B cell (primary cell): ENCODE data around the gene DMPK. TPM values are rescaled to one million over a fixed set of nuclear protein-coding genes. Genes with fewer than 3 reads are reported as not detected.
A peak's percentile ranks its signal among the peaks of the same experiment; 100 is the strongest.

ENCODE experiments used
- ATAC-seq: fragments of 200-7000 bp; cut with Tn5 transposase; one replicate; pipeline ENCODE4 v1.10.0; 2021; ENCODE audit warnings: low read depth, mild to moderate bottlenecking, moderate number of reproducible peaks, moderate library complexity
- CTCF ChIA-PET: fragments of 350-600 bp; sonication (Branson Sonifier 250); formaldehyde crosslinking; loops from one replicate; lab custom pipeline; 2021; ENCODE audit warnings: antibody characterized with exemption, inconsistent platforms; lab: Charles Lee
- POLR2A ChIA-PET: fragments of 350-600 bp; sonication (Branson Sonifier 250); formaldehyde crosslinking; loops from one replicate; lab custom pipeline; 2021; ENCODE audit warnings: antibody characterized with exemption; lab: Charles Lee
- DNase-seq: peaks from one replicate; pipeline ENCODE4 v3.0.0; 2013
- H2AFZ ChIP-seq: 2 replicates; pipeline ENCODE4 v1.6.1; 2012; ENCODE audit warnings: mild to moderate bottlenecking, low read depth, low read length; ENCODE audit not compliant: insufficient read depth, poor library complexity, severe bottlenecking
- H3K27ac ChIP-seq, 2 donors: 1 replicate in 1 of 2; 2 replicates in 1 of 2; pipeline ENCODE4 v1.5.1; 2012 to 2013; ENCODE audit warnings: low read length in 2 of 2, mild to moderate bottlenecking in 2 of 2, moderate library complexity in 1 of 2
- H3K27me3 ChIP-seq, 4 experiments: fragments of 200-600 bp in 1 of 4; sonication (generic) in 1 of 4; replicated peaks in 1 of 4; 1 replicate in 2 of 4; 2 replicates in 2 of 4; pipeline versions ENCODE4 v1.6.1 to v1.7.0; 2013 to 2016; ENCODE audit warnings: low read length in 3 of 4, mild to moderate bottlenecking in 2 of 4, mixed read lengths in 1 of 4, moderate library complexity in 1 of 4; ENCODE audit not compliant: insufficient read depth in 4 of 4, control insufficient read depth in 3 of 4; ENCODE audit errors: control extremely low read depth in 1 of 4
- H3K36me3 ChIP-seq, 2 experiments: replicated peaks in 1 of 2; 1 replicate in 1 of 2; 2 replicates in 1 of 2; pipeline versions ENCODE4 v1.6.1 to v1.7.1; 2013; ENCODE audit warnings: low read length in 1 of 2; ENCODE audit not compliant: insufficient read depth in 2 of 2, control insufficient read depth in 1 of 2; ENCODE audit errors: control extremely low read depth in 1 of 2, extremely low read depth in 1 of 2
- H3K4me1 ChIP-seq, 2 donors: fragments of 200-600 bp in 1 of 2; sonication (generic) in 1 of 2; 1 replicate in 1 of 2; 2 replicates in 1 of 2; pipeline versions ENCODE4 v1.5.1 to v1.6.1; 2013 to 2017; ENCODE audit warnings: low read length in 2 of 2; ENCODE audit not compliant: control insufficient read depth in 2 of 2, insufficient read depth in 2 of 2
- H3K4me2 ChIP-seq: replicated peaks from 2 replicates; pipeline ENCODE3; 2012; ENCODE audit warnings: mild to moderate bottlenecking, low read depth, low read length; ENCODE audit not compliant: poor library complexity, severe bottlenecking
- H3K4me3 ChIP-seq, 5 experiments: fragments of 200-600 bp in 1 of 5; sonication (generic) in 1 of 5; 1 replicate in 3 of 5; 2 replicates in 2 of 5; pipeline versions ENCODE4 v1.5.1 to v1.7.0; 2011 to 2016; ENCODE audit warnings: low read length in 4 of 5, mild to moderate bottlenecking in 4 of 5, low read depth in 2 of 5, control low read depth in 1 of 5, moderate library complexity in 1 of 5; ENCODE audit not compliant: insufficient read depth in 1 of 5; ENCODE audit errors: control extremely low read depth in 1 of 5, extremely low read depth in 1 of 5
- H3K79me2 ChIP-seq: fragments of 200-600 bp; sonication (generic); one replicate; pipeline ENCODE4 v1.6.0; 2016; ENCODE audit warnings: low read length; ENCODE audit not compliant: control insufficient read depth, insufficient read depth
- H3K9ac ChIP-seq: fragments of 200-600 bp; sonication (generic); 2 replicates; pipeline ENCODE4 v1.6.1; 2017; ENCODE audit warnings: mild to moderate bottlenecking, low read length, moderate library complexity
- H3K9me3 ChIP-seq, 3 donors: one replicate each; pipeline versions ENCODE4 v1.6.1 to v1.7.1; 2013; ENCODE audit warnings: low read length in 2 of 3; ENCODE audit not compliant: control insufficient read depth in 2 of 3, insufficient read depth in 1 of 3; ENCODE audit errors: control extremely low read depth in 1 of 3
- H4K20me1 ChIP-seq: 2 replicates; pipeline ENCODE4 v1.6.0; 2012; ENCODE audit warnings: mild to moderate bottlenecking, low read length; ENCODE audit not compliant: insufficient read depth, control insufficient read depth, poor library complexity, severe bottlenecking
- H3K27ac Mint-ChIP-seq: one replicate; pipeline ENCODE4 v1.8.0; 2021; ENCODE audit warnings: mixed read lengths
- H3K27me3 Mint-ChIP-seq: one replicate; pipeline ENCODE4 v1.8.0; 2021; ENCODE audit warnings: mixed read lengths
- H3K4me1 Mint-ChIP-seq: one replicate; pipeline ENCODE4 v1.8.0; 2021; ENCODE audit warnings: mixed read lengths
- H3K4me3 Mint-ChIP-seq: one replicate; pipeline ENCODE4 v1.8.0; 2021; ENCODE audit warnings: mixed read lengths
- H3K9me3 Mint-ChIP-seq: one replicate; pipeline ENCODE4 v1.8.0; 2022; ENCODE audit warnings: mixed read lengths; ENCODE audit not compliant: insufficient read depth
- CTCF ChIP-seq: fragments of 200-600 bp; IDR thresholded peaks from one replicate; pipeline ENCODE4 v1.8.0; 2022; ENCODE audit warnings: antibody characterized with exemption, mild to moderate bottlenecking
- EZH2 ChIP-seq: IDR thresholded peaks from 2 replicates; pipeline ENCODE4 v1.6.1; 2012; ENCODE audit warnings: borderline replicate concordance, low read depth, mild to moderate bottlenecking, moderate library complexity, low read length; ENCODE audit not compliant: insufficient read depth, poor library complexity, severe bottlenecking
- WGBS: methylation state at CpG from one replicate; pipeline ENCODE4 v1.1.5; 2013; ENCODE audit warnings: missing lambda C conversion rate; ENCODE audit not compliant: insufficient coverage; 5-methylcytosine and 5-hydroxymethylcytosine counted together
- intact Hi-C: fragments of 100-400 bp; cut with micrococcal nuclease; formaldehyde crosslinking; loops from one replicate; pipeline ENCODE4 v1.10.0; 2022
- polyA plus RNA-seq: library from polyadenylated mRNA; depleted of rRNA; stranded (reverse); fragments of >200 nt; gene quantifications from 2 replicates; pipeline ENCODE4 v1.2.3, GENCODE V29; 2012
- total RNA-seq, 2 donors: library from RNA; stranded (reverse); fragments of 120-200 nt in 1 of 2; gene quantifications; 1 replicate in 1 of 2; 2 replicates in 1 of 2; pipeline versions ENCODE4 v1.2.3 to v1.2.4, GENCODE V29; 2013 to 2022

DMPK gene
- total and polyA plus RNA-seq, 2 donors (not counting 1 experiment from before 2014, with no cell fraction given), result 28.7 to 58.3 TPM

- Histone ChIP-seq H3K4me2 (no peak overlapping the region), H3K4me3 (no peak overlapping the region), H2AFZ (no peak overlapping the region), H3K9me3 (no peaks in the 10 kb centered on the region), H3K9ac (no peak overlapping the region), H3K36me3 (peaks cover 0 to 6% of the 10 kb centered on the region in 2 experiments), H3K27me3 (no peaks in the 10 kb centered on the region), H3K79me2 (peaks cover 24% of the 10 kb centered on the region), H3K4me1 (peaks cover 24 to 31% of the 10 kb centered on the region in 2 donors), H4K20me1 (peaks cover 23% of the 10 kb centered on the region), H3K27ac (no peak overlapping the region)
- DNase-seq, result no peak
- Mint-ChIP-seq H3K27ac (peak overlapping the region; percentile 61), H3K27me3 (peaks cover 8% of the 10 kb centered on the region), H3K9me3 (no peaks in the 10 kb centered on the region), H3K4me3 (peak overlapping the region; percentile 67), H3K4me1 (peaks cover 32% of the 10 kb centered on the region)
- WGBS, result 39% methylated on average over 5 of the region's 6 CpGs
- intact Hi-C loops, result loop anchor here (1.0 to 10.0 kb wide), 8 partner anchors 15 to 287 kb away; partner anchors contain the start of genes CCDC61, FBXO46, OPA3 and SIX5
- TF ChIP-seq CTCF (no peak), EZH2 (no peak)
- POLR2A ChIA-PET, result interaction anchor here (0.6 kb wide), 1 partner anchor 24 kb away, joined by 4 read pairs; no protein-coding TSS in a partner anchor
- CTCF ChIA-PET, result interaction anchor here (2.0 kb wide), 1 partner anchor 24 kb away, joined by 8 read pairs; no protein-coding TSS in a partner anchor
- ATAC-seq, result no peak
Measured at GRCh38 chr19:45793876-45794275, 11.6 kb upstream of the DMPK start.

GRCh38 chr19:45793178-45793564, 10.9 kb upstream of the DMPK start:
- ATAC-seq (no peak), DNase-seq (no peak)
- no peaks in the 10 kb centered on the region for H3K9me3 ChIP-seq
- intact Hi-C loops, result loop anchor here (1.0 to 10.0 kb wide), 8 partner anchors 14 to 286 kb away; partner anchors contain the start of genes CCDC61, FBXO46, OPA3 and SIX5
- H3K9ac ChIP-seq, result peak overlapping the region; percentile 26
- H3K36me3 ChIP-seq, result peaks cover 0 to 13% of the 10 kb centered on the region in 2 experiments
- Mint-ChIP-seq H3K9me3 (no peaks in the 10 kb centered on the region), H3K27me3 (peaks cover 8% of the 10 kb centered on the region), H3K4me1 (peaks cover 30% of the 10 kb centered on the region), H3K4me3 (peak overlapping the region; percentile 93), H3K27ac (peak overlapping the region; percentile 92)
- H2AFZ ChIP-seq, result no peak overlapping the region
- no peak for TF ChIP-seq EZH2
- TF ChIP-seq CTCF, result no peak
- H3K27me3 ChIP-seq, result no peaks in the 10 kb centered on the region
- peak overlapping the region; percentile 22 to 76 for H3K27ac ChIP-seq
- peaks cover 30% of the 10 kb centered on the region for H4K20me1 ChIP-seq
- POLR2A ChIA-PET, result interaction anchor here (1.0 to 1.7 kb wide), 2 partner anchors 23 to 101 kb away, joined by 4 to 18 read pairs; partner anchors contain the start of genes QPCTL, SIX5 and SNRPD2
- peaks cover 24 to 29% of the 10 kb centered on the region in 2 donors for H3K4me1 ChIP-seq
- 38% methylated on average over 3 of the region's 3 CpGs for WGBS
- peak overlapping the region in 4 of 5 experiments; percentile 5 to 73 (median 52) for H3K4me3 ChIP-seq
- H3K79me2 ChIP-seq, result peaks cover 28% of the 10 kb centered on the region
- CTCF ChIA-PET, result interaction anchor here (1.0 to 2.0 kb wide), 6 partner anchors 9 to 100 kb away, joined by 3 to 9 read pairs (median 8); partner anchors contain the start of genes QPCTL and SIX5
- peak overlapping the region; percentile 95 for H3K4me2 ChIP-seq
